ENCODE measurements around the gene RBMS3. TPM values are rescaled to one million over a fixed set of nuclear protein-coding genes. Genes with fewer than 3 reads are reported as not detected.

The RBMS3 gene
- total RNA-seq, 1 donor from 2014 or later, result 23.7 TPM

GRCh38 chr3:29429055-29429679, 148.3 kb downstream of the RBMS3 start:
- Histone ChIP-seq H3K4me3 (ENCODE audit: low read depth, low read length) (no peak overlapping the region), H3K27me3 (ENCODE audit: control insufficient read depth, insufficient read depth, low read length) (no peaks in the 10 kb centered on the region), H3K36me3 (ENCODE audit: control insufficient read depth, insufficient read depth, low read length) (no peaks in the 10 kb centered on the region)
- TF ChIP-seq CTCF (IDR thresholded peaks at IDR 0.05; ENCODE audit: insufficient read depth, low read length, poor library complexity, severe bottlenecking), result no peak
- DNase-seq (ENCODE audit: low read depth), result no peak

- TF ChIP-seq CTCF (IDR thresholded peaks at IDR 0.05; ENCODE audit: insufficient read depth, low read length, poor library complexity, severe bottlenecking), result no peak
- Histone ChIP-seq H3K36me3 (ENCODE audit: control insufficient read depth, insufficient read depth, low read length) (no peaks in the 10 kb centered on the region), H3K4me3 (ENCODE audit: low read depth, low read length) (no peak overlapping the region), H3K27me3 (ENCODE audit: control insufficient read depth, insufficient read depth, low read length) (no peaks in the 10 kb centered on the region)
- no peak for DNase-seq (ENCODE audit: low read depth)
Observed at GRCh38 chr3:29430558-29430971, 149.7 kb downstream of the RBMS3 start.

- no peak overlapping the region for H3K4me3 ChIP-seq (ENCODE audit: low read depth, low read length)
- TF ChIP-seq CTCF (IDR thresholded peaks at IDR 0.05; ENCODE audit: insufficient read depth, low read length, poor library complexity, severe bottlenecking), result no peak
- H3K36me3 ChIP-seq (ENCODE audit: control insufficient read depth, insufficient read depth, low read length), result no peaks in the 10 kb centered on the region
- no peak for DNase-seq (ENCODE audit: low read depth)
- H3K27me3 ChIP-seq (ENCODE audit: control insufficient read depth, insufficient read depth, low read length), result no peaks in the 10 kb centered on the region
Observed at GRCh38 chr3:29436612-29437323, 155.9 kb downstream of the RBMS3 start.

GRCh38 chr3:29438580-29438979, 157.7 kb downstream of the RBMS3 start:
- Histone ChIP-seq H3K4me3 (ENCODE audit: low read depth, low read length) (no peak overlapping the region), H3K27me3 (ENCODE audit: control insufficient read depth, insufficient read depth, low read length) (no peaks in the 10 kb centered on the region), H3K36me3 (ENCODE audit: control insufficient read depth, insufficient read depth, low read length) (no peaks in the 10 kb centered on the region)
- DNase-seq (ENCODE audit: low read depth), result no peak
- TF ChIP-seq CTCF (IDR thresholded peaks at IDR 0.05; ENCODE audit: insufficient read depth, low read length, poor library complexity, severe bottlenecking), result no peak

GRCh38 chr3:29440413-29441305, 159.8 kb downstream of the RBMS3 start:
- H3K4me3 ChIP-seq (ENCODE audit: low read depth, low read length), result peak overlapping the region; percentile 32
- no peaks in the 10 kb centered on the region for H3K27me3 ChIP-seq (ENCODE audit: control insufficient read depth, insufficient read depth, low read length)
- peak; percentile 5 for DNase-seq (ENCODE audit: low read depth)
- no peaks in the 10 kb centered on the region for H3K36me3 ChIP-seq (ENCODE audit: control insufficient read depth, insufficient read depth, low read length)
- no peak for TF ChIP-seq CTCF (IDR thresholded peaks at IDR 0.05; ENCODE audit: insufficient read depth, low read length, poor library complexity, severe bottlenecking)
